ENCODE results near the gene BCS1L. TPM values are rescaled to one million over a fixed set of nuclear protein-coding genes. Genes with fewer than 3 reads are reported as not detected.
A peak's percentile ranks its signal among the peaks of the same experiment; 100 is the strongest.

BCS1L gene
- total RNA-seq, 1 donor from 2014 or later = 33.9 TPM

- no peak for DNase-seq (ENCODE audit: low read depth, low spot score)
These were observed 490 bp downstream of the BCS1L start for GRCh38 chr2:218659988-218660358.

- no peak for DNase-seq (ENCODE audit: low read depth, low spot score)
These were observed 2.9 kb downstream of the BCS1L start for GRCh38 chr2:218662377-218662776.

DNA sequence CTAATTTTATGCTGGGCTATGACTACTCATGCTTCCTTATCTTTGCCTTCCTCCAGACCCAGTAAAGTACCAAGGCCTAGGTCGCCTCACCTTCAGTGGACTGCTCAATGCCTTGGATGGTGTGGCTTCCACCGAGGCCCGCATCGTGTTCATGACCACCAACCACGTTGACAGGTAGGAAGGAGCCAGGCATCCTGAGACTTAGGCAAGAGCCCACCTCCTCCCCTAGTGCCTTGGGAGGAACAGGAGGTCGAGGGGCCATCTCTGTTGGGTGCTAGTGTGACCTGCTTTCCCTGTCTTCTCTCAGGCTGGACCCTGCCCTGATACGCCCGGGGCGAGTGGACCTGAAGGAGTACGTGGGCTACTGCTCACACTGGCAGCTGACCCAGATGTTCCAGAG, 3.3 kb downstream of the BCS1L start:
- no peak for DNase-seq (ENCODE audit: low read depth, low spot score)

- no peak for DNase-seq (ENCODE audit: low read depth, low spot score)
These were observed 4.4 kb downstream of the BCS1L start for GRCh38 chr2:218663901-218664300.

DNA sequence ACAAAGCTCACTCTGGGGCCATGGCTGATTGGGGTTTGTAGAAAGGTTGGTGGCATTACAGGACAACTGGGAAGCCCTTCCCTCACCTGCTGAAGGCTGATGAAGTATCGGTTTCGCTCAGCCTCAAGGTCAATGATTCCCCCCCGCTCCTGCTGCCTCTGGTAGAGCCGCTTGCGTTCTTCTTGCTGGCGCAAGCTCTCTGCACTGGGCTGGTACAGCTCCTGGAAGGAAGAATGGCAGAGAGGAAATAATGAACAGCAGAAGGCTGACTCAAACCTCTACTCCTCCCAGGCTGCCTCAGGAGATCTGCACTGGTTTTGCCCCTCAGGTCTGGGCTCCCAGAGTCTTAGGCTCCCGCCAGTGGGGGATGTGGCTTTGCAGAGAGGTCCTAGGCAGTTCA, 5.2 kb downstream of the BCS1L start:
- DNase-seq (ENCODE audit: low read depth, low spot score) = no peak

DNA sequence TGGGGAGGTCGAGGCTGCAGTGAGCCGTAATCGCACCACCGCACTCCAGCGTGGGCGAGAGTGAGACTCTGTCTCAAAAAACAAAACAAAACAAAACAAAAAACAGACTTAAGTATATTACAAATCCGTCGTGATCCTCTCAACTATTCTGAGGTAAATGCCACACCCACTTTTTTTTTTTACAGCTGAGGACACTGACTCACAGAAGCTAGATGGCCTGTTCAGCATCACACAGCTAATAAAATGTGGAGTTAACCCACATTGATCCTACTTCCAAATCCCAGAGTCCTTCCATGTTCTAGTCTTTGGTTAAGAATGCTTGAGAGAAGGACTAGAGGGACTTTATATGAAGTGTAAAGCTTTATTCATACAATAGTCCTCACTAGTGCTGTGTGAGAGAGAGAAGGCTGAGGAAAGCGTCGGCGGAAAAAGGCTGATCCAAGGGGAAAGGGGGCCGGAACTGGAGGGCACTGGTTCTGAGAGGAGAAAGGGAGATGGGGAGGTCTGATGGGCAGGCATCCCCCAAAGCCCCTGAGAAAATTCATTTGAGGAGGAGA, 11.7 kb downstream of the BCS1L start:
- DNase-seq (ENCODE audit: low read depth, low spot score) = no peak

DNA sequence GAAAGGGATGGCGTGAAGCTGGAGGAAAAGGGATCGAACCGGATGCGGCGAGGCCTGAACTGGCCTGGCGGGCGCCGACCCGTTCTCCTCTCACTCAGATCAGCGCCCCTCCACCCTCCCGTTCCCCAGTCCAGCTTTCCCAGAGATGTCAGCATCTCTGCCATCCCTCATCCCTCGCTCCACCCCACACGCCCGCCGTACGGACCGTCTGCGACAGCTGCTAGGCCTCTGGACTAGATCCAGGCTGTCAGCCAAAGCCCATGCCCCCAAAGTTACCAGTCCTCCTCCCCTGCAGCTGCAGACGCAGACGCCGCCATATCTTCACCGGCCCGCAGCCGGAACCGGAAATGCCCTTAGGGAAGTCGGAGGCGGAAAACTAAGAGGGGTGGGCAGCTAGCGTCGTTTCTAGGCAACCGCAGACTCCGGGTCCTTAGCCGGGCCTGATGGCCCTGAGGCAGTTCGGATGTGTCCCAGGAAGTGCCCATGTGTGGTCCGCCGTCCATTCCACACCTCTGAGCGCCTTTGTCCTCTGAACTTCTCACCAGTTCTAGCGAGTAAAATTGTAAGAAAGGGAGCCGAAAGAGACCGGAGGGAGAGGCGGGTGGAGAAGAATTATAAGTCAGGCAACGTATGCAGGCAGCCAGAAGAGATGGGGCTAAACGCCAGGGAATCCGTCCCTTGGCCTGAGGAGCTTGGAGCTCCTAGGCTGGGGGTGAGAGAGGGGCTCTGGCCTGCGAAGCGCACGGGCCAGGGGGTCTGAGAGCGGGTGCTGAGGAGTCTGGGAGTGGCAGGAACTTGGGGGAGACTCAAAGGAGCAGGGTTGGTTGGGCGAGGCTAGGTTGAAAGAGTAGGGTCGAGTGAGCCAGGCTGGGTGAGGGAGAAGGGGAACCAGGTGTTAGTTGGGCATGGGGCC, 12.4 kb downstream of the BCS1L start, which contains the start of the genes RNF25 and STK36:
RNF25 (minus strand) TSS at position 349 of the 913 bp plus-strand sequence; CDS start at position 317, 32 bp downstream.
STK36 (plus strand) TSS at position 433 of the 913 bp plus-strand sequence. CDS start 744 bp downstream, outside the sequence.
- DNase-seq (ENCODE audit: low read depth, low spot score) = peak; percentile 49

- no peak for DNase-seq (ENCODE audit: low read depth, low spot score)
These were observed 19.6 kb downstream of the BCS1L start for GRCh38 chr2:218679119-218679518.

GRCh38 chr2:218680061-218680460, 20.6 kb downstream of the BCS1L start:
- DNase-seq (ENCODE audit: low read depth, low spot score) = no peak

DNA sequence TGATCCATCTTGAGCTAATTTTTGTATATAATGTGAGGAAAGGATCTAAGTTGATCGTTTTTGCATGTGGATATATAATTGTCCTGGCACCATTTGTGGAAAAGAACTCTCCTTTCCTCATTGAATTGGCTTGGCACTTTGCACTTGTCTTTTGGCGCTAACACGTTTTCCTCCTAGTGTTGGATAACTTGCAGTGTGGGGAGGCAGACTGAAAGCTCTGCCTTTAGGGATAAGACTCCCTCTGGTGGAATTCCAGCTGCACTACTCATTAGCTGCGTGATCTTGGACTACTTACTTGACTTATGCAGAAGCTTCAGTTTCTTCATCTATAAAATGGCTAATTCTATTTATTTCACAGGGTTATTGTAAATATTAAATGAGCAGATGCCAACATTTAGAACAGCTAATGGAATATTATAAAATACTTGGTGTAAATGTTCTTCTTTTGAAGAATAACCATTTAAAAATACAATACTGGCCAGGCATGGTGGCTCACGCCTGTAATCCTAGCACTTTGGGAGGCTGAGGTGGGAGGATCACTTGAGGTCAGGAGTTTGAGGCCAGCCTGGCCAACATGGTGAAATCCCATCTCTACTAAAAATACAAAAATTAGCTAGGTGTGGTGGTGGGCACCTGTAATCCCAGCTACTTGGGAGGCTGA, 28.0 kb downstream of the BCS1L start:
- peak; percentile 48 for DNase-seq (ENCODE audit: low read depth, low spot score)

DNA sequence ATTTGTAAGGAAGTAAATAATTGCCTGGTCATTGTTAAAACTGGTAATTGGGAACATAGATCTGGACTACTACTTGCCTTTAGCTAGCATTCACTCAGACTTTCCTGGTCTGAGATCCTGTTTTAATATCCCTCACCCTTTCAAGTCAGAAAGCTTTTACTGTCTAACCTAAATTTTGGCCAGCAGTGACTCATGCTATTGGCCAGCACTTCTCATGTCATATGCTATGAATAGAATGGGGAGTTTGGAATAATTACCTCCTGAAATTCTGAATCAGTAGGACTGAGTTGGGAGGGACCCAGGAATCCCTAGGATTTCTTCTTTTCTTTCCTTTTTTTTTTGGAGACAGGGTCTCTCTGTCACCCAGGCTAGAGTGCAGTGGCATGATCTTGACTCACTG, 31.8 kb downstream of the BCS1L start:
- no peak for DNase-seq (ENCODE audit: low read depth, low spot score)

- DNase-seq (ENCODE audit: low read depth, low spot score) = no peak
These were observed 35.1 kb downstream of the BCS1L start for GRCh38 chr2:218694405-218695145.

- DNase-seq (ENCODE audit: low read depth, low spot score) = no peak
These were observed 39.4 kb downstream of the BCS1L start for GRCh38 chr2:218698885-218699284.

GRCh38 chr2:218701806-218702205, 42.3 kb downstream of the BCS1L start:
- no peak for DNase-seq (ENCODE audit: low read depth, low spot score)

- no peak for DNase-seq (ENCODE audit: low read depth, low spot score)
These were observed 43.9 kb downstream of the BCS1L start for GRCh38 chr2:218703341-218703740.

DNA sequence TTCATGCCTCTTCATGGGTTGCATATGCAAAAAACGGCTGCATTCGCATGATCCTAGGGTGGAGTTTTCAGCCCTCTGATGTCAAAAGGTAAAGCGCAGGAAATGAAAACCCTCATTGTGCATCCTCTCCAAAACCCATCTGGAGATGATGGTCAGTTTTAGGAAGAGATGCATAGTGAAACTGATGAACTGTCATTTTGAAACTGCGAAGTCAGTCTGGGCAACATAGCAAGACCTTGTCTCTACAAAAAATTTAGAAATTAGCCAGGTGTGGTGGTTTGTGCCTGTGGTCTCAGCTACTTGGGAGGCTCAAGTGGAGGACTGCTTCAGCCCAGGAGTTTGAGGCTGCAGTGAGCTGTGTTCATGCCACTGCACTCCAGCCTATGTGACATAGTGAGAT, 48.6 kb downstream of the BCS1L start:
- DNase-seq (ENCODE audit: low read depth, low spot score) = no peak

- DNase-seq (ENCODE audit: low read depth, low spot score) = no peak
These were observed 50.4 kb downstream of the BCS1L start for GRCh38 chr2:218709908-218710307.

DNA sequence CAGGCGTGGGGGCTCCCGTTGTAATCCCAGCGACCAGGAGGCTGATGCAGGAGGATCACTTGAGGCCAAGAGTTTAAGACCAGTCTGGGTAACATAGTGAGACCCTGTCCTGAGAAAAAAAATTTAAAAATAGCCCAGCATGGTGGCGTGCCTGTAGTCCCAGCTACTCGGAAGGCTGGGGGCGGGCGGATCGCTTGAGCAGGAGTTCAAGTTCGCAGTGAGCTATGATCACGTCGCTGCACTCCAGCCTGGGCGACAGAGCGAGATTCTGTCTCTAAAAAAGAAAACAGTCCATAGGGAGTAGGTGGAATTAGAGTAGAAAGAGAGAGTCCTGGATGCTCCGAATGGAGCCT, 50.8 kb downstream of the BCS1L start:
- no peak for DNase-seq (ENCODE audit: low read depth, low spot score)

DNA sequence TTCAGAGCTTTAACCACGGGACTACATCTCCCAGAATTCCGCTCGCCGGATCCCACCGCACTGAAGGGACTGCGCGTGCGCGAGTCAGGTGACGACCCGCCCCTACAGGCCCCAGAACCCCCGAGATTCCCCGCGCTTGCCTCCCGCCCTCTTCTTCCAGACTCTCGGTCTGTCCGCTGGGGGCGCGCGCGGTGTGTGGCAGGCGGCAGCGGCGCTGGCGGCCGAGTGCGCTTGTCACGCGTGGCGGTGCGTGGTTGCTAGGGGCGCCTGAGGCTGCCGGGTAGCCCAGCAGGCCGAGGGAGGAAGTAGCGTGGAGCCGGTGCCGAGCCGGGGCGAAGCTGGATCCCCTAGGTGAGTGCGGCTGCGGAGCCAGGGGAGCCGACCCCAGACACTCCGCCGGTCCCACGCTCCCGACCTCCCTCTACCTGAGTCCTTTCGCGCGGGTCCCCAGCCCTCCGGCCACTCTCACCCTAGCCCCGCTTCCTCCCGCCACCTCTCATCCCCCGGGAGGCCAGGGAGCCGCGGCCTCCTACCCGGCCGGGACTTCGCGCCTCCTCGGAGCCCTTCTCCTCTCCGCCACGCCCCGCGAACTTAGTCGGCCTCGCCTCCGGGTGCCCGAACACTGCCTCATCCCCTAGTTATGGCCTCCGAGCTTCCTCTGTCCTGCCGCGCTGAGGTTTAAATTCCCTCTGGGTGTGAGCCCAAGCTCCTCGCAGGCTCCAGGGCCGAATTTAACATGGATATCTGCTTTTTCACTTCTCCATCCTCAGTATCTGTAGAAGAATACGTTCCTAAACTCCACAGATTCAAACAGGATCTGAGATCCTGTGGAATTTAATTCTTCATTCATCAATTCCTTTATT, 51.4 kb downstream of the BCS1L start, which contains the start of gene TTLL4:
TTLL4 (plus strand) TSS at position 149 of the 863 bp plus-strand sequence. CDS start 26,842 bp downstream, outside the sequence.
- peak; percentile 76 for DNase-seq (ENCODE audit: low read depth, low spot score)

- no peak for DNase-seq (ENCODE audit: low read depth, low spot score)
These were observed 52.1 kb downstream of the BCS1L start for GRCh38 chr2:218711550-218711929.

All from pulmonary artery endothelial cell (primary cell).